Hepatocyte (in vitro differentiated cells): ENCODE data around the gene CDPF1.

Experiments used
- EZH2 ChIP-seq: fragments of 200-600 bp; sonication (generic); IDR thresholded peaks from 2 replicates; pipeline ENCODE4 v1.6.1; 2016; ENCODE audit warnings: antibody characterized with exemption, mild to moderate bottlenecking, borderline replicate concordance
- EZH2phosphoT487 ChIP-seq: fragments of 200-600 bp; sonication (generic); IDR thresholded peaks from one replicate; pipeline ENCODE4 v1.6.1; 2018; ENCODE audit warnings: antibody characterized with exemption, mild to moderate bottlenecking, low read depth, moderate library complexity; ENCODE audit not compliant: unreplicated experiment, severe bottlenecking
- TF ChIP-seq, protein P1 (sequence below): fragments of 200-600 bp; sonication (generic); IDR thresholded peaks from 2 replicates; pipeline ENCODE4 v1.5.1; 2016; ENCODE audit warnings: antibody characterized with exemption, mild to moderate bottlenecking; ENCODE audit not compliant: poor library complexity

DNA sequence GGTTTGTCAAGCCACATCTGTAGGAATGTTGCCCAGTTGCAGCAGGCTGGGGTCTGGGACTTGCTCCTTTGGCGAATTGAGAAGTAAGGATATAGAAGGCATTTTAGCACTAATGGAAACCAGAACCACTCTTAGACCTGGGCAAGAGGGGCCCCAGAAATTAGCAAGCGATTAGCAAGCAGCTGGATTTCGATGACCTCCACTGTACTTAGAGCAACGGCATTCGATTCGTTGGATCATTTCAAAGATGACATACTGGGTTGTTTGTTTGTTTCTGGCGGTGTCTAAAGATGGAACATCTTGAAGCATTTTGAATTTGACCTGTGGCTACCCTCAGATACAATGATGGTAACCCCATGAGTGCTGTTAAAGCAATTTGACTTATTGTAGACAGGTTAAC, 1.2 kb upstream of the CDPF1 start:
- TF ChIP-seq EZH2 = no peak
- TF ChIP-seq, protein P1, sequence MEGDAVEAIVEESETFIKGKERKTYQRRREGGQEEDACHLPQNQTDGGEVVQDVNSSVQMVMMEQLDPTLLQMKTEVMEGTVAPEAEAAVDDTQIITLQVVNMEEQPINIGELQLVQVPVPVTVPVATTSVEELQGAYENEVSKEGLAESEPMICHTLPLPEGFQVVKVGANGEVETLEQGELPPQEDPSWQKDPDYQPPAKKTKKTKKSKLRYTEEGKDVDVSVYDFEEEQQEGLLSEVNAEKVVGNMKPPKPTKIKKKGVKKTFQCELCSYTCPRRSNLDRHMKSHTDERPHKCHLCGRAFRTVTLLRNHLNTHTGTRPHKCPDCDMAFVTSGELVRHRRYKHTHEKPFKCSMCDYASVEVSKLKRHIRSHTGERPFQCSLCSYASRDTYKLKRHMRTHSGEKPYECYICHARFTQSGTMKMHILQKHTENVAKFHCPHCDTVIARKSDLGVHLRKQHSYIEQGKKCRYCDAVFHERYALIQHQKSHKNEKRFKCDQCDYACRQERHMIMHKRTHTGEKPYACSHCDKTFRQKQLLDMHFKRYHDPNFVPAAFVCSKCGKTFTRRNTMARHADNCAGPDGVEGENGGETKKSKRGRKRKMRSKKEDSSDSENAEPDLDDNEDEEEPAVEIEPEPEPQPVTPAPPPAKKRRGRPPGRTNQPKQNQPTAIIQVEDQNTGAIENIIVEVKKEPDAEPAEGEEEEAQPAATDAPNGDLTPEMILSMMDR = no peak
- no peak for TF ChIP-seq EZH2phosphoT487
